GM19463 (cell line): ENCODE data around the gene HSPG2.
"Not testable (repeated sequence)": the region's sequence is repeated elsewhere in the genome, so short reads cannot be mapped to it uniquely, and the experiment has no call there.

Experiments used
- ATAC-seq: cut with Tn5 transposase; IDR thresholded peaks from one replicate; pipeline ENCODE4 v1.9.1; 2021; ENCODE audit warnings: mild to moderate bottlenecking, moderate library complexity; ENCODE audit not compliant: unreplicated experiment

The HSPG2 gene

DNA sequence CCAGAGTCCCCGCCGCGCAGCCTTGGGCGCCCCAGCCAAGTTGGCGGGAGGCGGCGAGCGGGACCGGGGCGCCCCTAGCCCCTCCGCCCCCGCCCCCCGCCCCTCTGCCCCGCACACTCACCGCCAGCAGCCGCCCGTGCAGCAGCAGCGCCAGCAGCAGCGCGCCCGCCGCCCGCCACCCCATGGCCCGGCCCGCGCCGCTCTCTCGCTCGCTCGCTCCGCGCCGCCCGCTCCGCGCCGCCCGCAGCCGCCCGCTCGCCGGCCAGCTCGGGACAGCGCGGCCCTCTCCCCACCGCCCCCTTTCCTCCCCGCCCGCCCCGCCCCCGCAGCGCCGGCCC, at the start of gene HSPG2:
Gene HSPG2 (minus strand): TSS at position 277 of the 338 bp plus-strand sequence. CDS start 93 bp downstream, at position 184.
- peak; percentile 12 for ATAC-seq

DNA sequence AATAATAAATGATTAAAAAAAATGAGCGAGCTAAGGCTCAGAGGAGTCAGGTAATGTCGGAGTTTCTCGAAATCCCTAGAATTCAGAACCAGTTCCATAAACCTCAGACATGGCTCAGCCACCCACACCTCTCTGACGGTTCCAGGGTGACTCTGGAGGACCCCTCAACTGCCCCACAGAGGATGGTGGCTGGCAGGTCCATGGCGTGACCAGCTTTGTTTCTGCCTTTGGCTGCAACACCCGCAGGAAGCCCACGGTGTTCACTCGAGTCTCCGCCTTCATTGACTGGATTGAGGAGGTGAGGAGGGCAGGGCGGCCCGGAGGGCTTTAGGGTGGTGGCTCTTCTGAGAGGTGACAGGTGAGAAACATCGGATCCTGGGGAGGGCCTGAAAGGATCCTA, 49.3 kb upstream of the HSPG2 start:
- ATAC-seq = not testable (repeated sequence)

DNA sequence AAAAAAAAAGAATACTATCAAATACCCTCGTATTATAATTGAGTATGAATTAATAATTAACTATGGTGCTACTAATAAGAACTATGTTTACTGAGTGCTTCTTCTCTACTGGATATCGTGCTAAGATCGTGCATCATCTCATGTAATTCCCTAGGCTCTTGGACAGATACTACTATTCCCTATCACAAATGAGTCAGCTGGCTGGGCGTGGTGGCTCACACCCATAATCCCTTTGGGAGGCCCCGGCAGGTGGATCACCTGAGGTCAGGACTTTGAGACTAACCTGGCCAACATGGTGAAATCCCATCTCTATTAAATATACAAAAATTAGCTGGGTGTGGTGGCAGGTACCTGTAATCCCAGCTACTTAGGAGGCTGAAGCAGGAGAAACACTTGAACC, 48.8 kb upstream of the HSPG2 start:
- ATAC-seq = not testable (repeated sequence)

DNA sequence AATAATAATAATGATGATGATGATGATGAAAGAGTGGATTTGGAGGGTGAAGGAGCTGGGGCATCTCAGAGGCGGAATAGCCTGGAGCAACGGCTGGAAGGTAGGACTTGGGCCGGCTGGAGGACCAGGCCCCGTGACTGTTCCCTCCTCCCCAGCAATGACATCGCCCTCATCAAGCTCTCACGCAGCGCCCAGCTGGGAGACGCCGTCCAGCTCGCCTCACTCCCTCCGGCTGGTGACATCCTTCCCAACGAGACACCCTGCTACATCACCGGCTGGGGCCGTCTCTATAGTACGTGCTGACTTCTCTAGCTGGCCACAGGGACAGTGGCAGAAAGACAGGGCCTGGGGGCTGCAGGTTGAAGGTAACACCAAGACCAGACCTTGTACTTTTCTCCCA, 46.4 kb upstream of the HSPG2 start:
- ATAC-seq = not testable (repeated sequence)

DNA sequence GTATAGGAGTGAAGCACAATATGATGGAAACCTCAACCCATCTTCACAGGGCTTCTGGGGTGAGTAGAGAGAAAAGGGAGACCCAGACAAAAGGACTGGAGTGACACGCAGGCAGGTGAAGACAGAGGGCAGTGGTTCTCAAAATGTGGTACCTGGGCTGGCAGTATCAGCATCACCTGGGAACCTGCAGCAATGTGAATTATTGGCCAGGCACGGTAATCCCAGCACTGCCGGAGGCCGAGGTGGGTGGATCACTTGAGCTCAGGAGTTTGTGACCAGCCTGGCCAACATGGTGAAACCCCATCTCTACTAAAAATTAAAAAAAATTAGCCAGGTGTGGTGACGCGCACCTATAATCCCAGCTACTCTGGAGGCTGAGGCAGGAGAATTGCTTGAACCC, 45.0 kb upstream of the HSPG2 start:
- not testable (repeated sequence) for ATAC-seq

DNA sequence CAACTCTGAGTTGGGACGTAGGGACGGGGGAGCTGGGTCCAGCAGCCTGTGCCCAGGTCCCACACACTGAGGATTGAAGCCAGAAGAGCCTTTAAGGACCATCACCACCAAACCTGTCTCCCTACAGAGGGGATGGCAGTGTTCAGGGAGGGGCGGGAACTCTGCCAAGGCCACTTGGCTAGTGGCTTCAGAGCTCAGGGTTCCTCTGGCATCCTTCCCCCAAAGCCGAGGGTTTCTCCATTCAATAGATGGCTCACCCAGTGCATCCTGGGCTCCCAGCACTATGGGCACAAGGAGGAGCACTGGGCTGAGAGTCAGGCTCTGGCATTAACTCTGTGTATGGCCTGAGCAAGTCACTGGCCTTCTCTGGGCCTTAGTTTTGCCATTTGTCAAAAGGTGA, 44.1 kb upstream of the HSPG2 start:
- not testable (repeated sequence) for ATAC-seq

DNA sequence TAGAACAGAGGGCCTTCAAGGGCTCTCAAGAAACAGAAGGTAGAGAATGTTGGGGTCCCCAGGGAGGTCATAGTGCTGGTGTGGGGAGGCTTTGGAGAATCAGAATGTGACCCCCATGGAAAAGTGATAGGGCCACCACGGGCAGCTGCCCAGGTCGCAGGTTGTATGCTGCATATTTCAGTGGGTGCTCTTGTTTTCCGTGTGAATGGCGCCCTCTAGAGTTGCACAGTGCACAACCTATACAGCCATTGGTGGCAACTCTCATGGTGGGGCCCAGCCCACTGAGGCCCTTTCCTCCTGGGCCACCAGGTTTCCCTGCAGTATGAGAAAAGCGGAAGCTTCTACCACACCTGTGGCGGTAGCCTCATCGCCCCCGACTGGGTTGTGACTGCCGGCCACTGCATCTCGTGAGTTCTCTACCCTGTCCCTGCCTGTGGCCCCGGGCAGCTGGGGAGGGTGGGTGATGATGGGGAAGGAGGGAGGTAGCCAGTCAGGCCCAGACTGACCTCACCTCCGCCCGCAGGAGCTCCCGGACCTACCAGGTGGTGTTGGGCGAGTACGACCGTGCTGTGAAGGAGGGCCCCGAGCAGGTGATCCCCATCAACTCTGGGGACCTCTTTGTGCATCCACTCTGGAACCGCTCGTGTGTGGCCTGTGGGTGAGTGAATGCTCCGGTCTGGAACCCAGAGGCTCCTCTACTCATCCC, 43.6 kb upstream of the HSPG2 start:
- not testable (repeated sequence) for ATAC-seq

DNA sequence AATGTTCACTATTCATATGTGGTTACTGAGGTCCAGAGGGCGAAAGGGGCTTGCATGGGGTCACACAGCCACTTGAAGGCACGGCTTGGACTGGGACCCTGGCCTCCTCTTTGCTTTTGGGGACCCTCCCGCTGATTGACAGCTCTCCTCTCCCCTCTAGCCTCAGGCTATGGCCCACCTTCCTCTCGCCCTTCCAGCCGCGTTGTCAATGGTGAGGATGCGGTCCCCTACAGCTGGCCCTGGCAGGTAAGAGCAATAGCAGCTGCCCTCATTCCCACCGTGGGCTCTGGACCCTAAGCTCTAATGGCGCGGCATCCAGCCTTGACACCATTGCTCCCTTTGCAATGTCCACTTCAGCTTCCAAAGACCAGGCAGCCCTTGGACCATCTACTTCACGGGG, 41.1 kb upstream of the HSPG2 start:
- ATAC-seq = not testable (repeated sequence)

DNA sequence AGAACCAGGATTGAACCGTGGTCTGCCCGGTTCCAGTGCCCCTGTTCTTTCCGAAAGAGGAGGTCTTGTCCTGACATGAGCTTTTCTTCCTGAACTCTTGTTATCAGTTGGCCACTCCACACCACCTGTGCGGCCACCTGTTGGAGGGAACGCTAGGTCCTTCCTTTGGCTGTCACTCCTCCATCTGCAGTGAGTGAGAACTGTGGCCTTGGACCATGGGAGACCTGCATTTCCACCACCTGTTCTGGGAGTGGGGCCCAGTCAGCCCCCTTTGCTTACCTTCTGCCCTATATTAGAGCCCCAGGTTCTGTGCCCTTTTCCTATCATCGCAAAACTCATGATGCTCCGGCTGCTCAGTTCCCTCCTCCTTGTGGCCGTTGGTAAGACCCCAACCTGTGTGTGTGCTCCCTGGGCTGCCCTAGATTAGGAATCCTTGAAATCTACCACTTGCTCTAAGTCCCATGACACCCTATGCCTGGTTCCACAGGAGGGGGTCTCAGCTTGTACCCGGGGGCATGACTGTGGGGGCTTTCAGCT, 39.7 kb upstream of the HSPG2 start, which contains the start of gene CELA3B:
Gene CELA3B (plus strand): TSS at position 320 of the 537 bp plus-strand sequence. CDS start 18 bp downstream, at position 338.
- not testable (repeated sequence) for ATAC-seq

DNA sequence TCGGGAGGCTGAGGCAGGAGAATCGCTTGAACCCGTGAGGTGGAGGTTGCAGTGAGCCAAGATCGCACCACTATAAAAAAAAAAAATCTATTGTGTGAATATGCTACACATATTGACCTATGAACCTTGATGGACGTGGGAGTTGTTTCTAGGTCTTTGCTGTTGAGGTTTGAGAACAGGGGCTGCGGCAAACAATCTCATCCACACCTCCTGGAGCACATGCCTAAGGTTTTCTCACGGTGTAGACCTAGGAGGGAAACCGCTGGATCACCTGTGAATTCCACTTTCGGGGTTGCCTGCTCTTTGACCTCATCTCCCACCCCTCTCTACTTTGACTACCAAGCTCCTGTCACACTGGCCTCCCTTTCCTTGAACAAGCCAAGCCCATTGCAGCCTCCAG, 38.2 kb upstream of the HSPG2 start:
- ATAC-seq = not testable (repeated sequence)

DNA sequence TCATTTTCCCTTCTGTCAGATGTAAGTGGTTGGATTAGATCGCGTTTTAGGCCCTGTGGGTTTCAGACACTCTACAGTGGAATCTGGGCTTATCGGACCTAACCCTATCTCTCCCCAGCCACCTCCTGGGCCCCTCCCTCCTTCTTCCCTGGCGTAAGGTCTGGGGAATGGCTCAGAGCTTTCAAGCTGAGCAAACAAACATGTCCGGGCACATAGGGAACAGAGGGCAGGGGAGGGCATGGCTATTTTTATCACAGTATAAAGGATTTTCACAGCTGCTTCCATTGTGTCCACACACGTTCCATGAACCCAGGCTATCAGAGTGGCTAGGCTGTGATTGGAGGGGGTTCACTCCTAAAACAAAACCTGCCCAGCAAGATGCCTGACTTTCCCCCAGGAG, 37.6 kb upstream of the HSPG2 start:
- not testable (repeated sequence) for ATAC-seq

DNA sequence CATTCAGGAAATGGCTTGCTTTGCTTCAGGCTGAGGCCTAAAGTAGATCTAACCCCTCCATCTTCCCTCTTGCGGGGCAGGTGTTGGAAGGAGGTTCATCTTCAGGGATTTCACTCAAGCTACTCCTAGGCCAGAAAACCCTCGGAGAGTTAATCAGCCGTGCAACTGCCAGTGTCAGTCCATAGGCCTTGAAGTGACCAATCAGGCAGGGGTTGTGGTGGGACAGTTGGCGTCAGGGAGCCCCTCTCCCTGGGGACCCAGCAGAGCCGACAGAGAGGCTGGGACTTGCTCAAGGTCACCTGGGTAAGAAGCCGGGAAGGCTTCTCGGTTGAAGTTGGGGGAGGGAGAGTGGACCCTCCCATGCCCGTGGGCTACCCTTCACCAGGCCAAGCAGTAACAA, 36.8 kb upstream of the HSPG2 start:
- not testable (repeated sequence) for ATAC-seq

DNA sequence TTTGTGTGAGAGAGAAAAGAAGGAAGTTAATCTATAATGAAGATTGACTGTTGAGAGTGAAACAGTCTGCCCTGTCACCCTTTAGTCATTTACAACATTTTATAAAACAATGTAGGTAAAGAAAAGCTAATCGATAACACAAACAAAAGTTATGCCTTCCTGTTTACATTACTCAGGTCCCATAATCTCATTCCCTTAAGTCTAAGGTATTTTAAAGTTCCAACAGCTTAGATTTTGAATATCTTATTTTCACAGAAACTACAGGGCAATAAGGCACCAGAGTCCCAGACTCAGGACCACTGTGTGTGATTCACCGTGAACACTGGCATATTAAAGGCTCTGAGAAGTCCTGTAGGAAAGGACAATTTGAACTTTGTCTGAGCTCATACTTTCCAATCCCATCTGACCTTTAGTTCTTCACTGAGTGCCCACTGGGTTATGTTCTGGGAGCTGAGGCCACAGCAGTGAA, 35.9 kb upstream of the HSPG2 start:
- not testable (repeated sequence) for ATAC-seq

DNA sequence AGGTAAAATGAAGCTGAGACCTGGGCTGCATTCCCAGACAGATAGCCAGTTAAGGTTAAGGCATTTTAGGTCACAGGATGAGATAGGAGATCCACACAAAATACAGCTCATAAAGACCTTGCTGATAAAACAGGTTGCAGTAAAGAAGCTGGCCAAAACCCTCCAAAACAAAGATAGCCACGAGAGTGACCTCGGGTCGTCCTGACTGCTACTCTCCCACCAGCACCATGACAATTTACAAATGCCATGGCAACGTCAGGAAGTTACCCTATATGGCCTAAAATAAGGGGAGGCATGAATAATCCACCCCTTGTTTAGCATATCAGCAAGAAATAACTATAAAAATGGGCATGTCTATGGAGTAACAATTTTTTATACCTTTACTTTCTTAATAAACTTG, 33.4 kb upstream of the HSPG2 start:
- not testable (repeated sequence) for ATAC-seq

DNA sequence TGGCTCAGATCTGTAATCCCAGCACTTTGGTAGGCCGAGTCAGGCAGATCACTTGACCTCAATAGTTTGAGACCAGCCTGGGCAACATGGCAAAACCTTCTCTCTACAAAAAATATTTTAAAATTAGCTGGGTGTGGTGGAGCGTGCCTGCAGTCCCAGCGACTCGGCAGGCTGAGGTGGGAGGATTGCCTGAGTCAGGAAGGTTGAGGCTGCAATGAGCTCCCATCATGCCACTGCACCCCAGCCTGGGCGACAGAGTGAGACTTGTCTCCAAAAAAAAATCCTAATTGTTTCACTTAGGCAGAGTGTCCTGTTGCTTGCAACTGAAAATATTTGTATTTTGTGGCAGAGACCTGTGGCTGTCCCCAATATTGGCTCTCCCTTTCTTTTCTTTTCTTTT, 32.0 kb upstream of the HSPG2 start:
- ATAC-seq = not testable (repeated sequence)

DNA sequence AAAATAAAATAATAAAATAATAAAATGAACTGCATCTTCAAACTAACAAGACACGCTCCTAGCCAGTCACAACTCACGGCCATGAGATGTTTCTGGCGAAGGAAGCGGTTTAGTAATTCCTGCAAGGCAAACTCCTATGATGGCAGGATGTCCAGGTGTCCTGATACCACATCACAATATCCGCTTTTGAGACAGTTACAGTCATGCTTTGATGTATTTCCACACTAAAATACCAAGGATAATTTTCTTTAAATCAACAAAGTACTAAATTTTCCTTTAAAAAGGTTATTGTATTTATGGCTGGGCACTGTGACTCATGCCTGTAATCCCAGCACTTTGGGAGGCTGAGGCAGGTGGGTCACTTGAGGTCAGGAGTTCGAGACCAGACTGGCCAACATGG, 30.1 kb upstream of the HSPG2 start:
- not testable (repeated sequence) for ATAC-seq

DNA sequence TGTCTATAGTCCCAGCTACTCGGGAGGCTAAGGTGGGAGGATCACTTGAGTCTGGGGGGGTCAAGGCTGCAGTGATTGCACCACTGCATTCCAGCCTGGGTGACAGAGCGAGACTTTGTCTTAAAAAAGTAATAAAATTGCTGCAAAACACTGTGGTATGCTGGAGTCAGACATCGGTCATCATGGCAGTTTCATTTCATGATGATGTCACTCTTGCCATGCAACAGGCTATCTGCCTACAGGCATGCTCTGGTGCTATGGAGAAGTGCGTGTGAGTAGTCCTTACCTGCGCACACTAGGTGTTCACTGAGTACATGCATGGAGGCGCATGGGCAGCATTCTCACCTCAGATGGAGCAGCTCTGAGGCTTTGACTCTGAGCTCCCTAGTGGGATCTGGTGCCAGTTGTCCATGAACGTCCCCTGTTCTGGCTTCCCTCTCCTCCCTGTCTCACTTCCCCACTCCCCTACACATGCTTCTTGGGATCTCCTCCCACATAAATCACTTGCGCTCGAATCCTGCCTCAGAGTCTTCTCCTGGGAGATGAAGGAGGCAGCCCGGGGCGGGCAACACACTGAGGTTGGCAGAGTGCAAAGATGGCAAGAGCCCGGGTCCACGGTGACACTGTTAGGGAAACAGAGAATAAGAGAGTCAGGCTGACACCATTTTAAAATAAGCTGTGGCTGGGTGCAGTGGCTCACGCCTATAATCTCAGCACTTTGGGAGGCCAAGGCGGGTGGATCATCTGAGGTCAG, 29.3 kb upstream of the HSPG2 start:
- ATAC-seq = no peak

DNA sequence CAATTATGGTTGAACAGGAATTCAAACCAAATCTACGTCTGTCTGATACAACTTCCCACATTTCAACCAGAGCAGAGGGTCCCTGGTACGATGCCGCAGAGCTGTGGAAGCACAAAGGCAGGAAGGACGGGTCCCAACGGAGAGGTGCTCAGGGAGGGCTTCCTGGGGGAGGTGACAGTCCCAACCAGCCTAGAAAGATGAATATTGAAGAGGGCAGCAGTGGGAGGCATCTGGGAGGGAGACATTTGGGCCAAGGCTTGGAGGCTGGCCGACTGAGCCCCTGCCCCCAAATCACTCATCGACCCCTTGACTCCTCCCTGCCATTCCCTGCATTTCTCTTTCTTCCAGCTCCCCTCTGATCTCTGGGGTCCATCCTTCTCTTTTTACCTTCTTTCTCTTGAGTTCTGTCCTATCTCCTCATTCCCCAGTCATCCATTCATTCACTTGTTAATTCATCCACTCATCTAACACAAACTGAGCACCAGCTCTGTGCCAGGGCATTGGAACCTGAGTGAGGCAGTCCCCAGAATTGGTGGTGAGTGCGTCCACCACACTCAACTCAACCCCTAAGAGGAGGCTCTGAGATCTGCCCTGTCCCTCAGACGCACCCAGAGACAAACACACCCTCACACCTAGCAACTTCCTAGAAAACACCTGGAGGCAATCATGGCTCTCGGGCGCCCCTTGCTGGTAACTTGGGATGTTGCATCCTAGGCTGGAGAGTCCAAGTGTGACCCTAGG, 26.5 kb upstream of the HSPG2 start:
- ATAC-seq = no peak

DNA sequence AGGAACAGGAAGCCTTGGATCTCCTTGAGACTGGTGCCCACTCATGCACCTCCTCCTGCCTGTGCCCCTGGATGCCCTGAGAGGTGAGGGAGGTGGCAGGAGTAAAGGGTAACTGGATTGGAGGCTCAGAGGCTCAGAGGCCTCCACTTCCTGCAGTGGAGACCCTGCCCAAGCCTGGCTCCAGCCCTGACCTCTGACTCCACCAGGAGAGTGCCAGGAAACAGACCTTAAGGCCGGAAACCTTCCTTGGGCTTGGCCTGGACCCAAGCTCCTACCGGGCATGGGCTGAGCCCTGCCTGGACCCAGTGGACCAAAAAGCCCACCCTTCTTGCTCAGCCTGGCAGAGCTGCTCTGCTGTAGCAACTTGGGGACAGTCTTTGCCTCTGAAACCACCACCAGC, 24.7 kb upstream of the HSPG2 start:
- ATAC-seq = no peak

DNA sequence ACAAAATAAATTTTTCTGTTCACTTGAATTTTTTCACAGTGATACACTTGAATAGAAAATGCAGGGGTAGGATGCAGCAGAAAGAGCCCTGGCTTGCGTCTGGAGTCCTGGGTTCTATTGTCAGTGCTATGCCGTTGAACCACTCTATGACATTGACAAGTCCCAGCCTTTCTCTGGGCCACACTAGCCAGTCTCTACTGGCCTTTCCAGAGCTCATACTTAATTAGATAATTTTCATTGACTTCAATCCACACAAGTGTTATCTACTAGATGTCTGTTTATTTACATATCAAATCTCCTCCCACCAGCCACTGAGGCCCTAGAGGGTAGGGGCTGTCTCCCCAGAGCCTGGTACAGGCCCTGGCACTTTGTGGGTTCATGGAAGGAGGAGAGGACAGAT, 24.2 kb upstream of the HSPG2 start:
- no peak for ATAC-seq
